GM19239 (cell line): ENCODE data around the gene VSIG10.
"Not testable (repeated sequence)": the region's sequence is repeated elsewhere in the genome, so short reads cannot be mapped to it uniquely, and the experiment has no call there.

Experiments used
- DNase-seq: peaks from one replicate; pipeline ENCODE4 v3.0.0; 2011; ENCODE audit warnings: low spot score; ENCODE audit not compliant: insufficient read length
- FAIRE-seq: peaks from 2 replicates; lab custom pipeline; 2011; peaks lifted over from hg19 to GRCh38; lab: Jason Lieb, UNC

VSIG10 gene

GRCh38 chr12:118103601-118104382 is at the start of gene VSIG10:
Gene VSIG10, minus strand, starts transcription at chr12:118104011. Its CDS starts 340 bp downstream, at chr12:118103671.
- no peak for DNase-seq
- no peak for FAIRE-seq

GRCh38 chr12:118151755-118152154 is 47.9 kb upstream of the VSIG10 start:
- DNase-seq (no peak), FAIRE-seq (no peak)

GRCh38 chr12:118150625-118151024 is 46.8 kb upstream of the VSIG10 start:
- FAIRE-seq (no peak), DNase-seq (no peak)

- FAIRE-seq (no peak), DNase-seq (no peak)
These were observed 44.5 kb upstream of the VSIG10 start for GRCh38 chr12:118148287-118148686.

- DNase-seq: no peak
- no peak for FAIRE-seq
These were observed 42.0 kb upstream of the VSIG10 start for GRCh38 chr12:118145798-118146156.

GRCh38 chr12:118145113-118145797 is 41.4 kb upstream of the VSIG10 start:
- FAIRE-seq: peak; percentile 28
- no peak for DNase-seq

GRCh38 chr12:118144499-118144898 is 40.7 kb upstream of the VSIG10 start:
- DNase-seq: no peak
- FAIRE-seq: no peak

- DNase-seq (no peak), FAIRE-seq (no peak)
These were observed 37.0 kb upstream of the VSIG10 start for GRCh38 chr12:118140825-118141224.

- FAIRE-seq: no peak
- no peak for DNase-seq
These were observed 33.4 kb upstream of the VSIG10 start for GRCh38 chr12:118137148-118137678.

GRCh38 chr12:118136559-118137003 is 32.8 kb upstream of the VSIG10 start:
- no peak for DNase-seq
- FAIRE-seq: peak; percentile 79

- FAIRE-seq: peak; percentile 95
- peak; percentile 92 for DNase-seq
These were observed 32.2 kb upstream of the VSIG10 start, which contains the start of gene PEBP1 for GRCh38 chr12:118135788-118136558. Gene PEBP1, plus strand, starts transcription at chr12:118136124. Its CDS starts 86 bp downstream, at chr12:118136210.

- not testable (repeated sequence) for FAIRE-seq, DNase-seq
These were observed 25.6 kb upstream of the VSIG10 start for GRCh38 chr12:118129436-118129835.

GRCh38 chr12:118127867-118128266 is 24.1 kb upstream of the VSIG10 start:
- DNase-seq (no peak), FAIRE-seq (no peak)

- no peak for FAIRE-seq
- no peak for DNase-seq
These were observed 22.4 kb upstream of the VSIG10 start for GRCh38 chr12:118126119-118126757.

- no peak for FAIRE-seq
- DNase-seq: no peak
These were observed 21.9 kb upstream of the VSIG10 start for GRCh38 chr12:118125743-118126118.

- no peak for FAIRE-seq
- no peak for DNase-seq
These were observed 20.6 kb upstream of the VSIG10 start for GRCh38 chr12:118124333-118124874.

- FAIRE-seq (no peak), DNase-seq (no peak)
These were observed 18.5 kb upstream of the VSIG10 start for GRCh38 chr12:118122264-118122663.

- peak; percentile 63 for FAIRE-seq
- DNase-seq: peak; percentile 76
These were observed 17.0 kb upstream of the VSIG10 start for GRCh38 chr12:118120579-118121363.

- FAIRE-seq (no peak), DNase-seq (no peak)
These were observed 15.7 kb upstream of the VSIG10 start for GRCh38 chr12:118119449-118119879.
